ENCODE results near the gene GAK. TPM values are rescaled to one million over a fixed set of nuclear protein-coding genes. Genes with fewer than 3 reads are reported as not detected.
A peak's percentile ranks its signal among the peaks of the same experiment; 100 is the strongest.

The GAK gene
- total RNA-seq, 6 experiments from 2014 or later, result 53.2 to 85.0 (median 64.5) TPM

DNA sequence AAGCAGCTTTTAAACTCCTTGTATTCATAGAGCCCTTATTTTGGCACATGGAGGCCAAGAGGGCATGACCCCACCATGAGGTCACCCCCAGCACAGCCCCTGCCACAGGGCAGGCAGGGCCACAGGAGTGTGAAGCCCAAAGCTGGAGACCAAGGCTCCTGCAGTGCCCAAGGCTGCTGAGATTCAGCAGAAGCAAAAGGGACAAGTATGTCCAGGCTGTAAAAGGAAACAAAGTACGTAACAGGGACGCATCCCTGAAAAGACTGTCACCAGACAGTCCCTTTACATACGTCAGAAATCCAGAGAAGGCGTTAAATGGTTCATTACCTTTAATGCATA lies 18.9 kb downstream of the GAK start:
- ATAC-seq (no peak), DNase-seq (peak in 2 of 3 donors; percentile 3 to 26)
- H3K36me3 ChIP-seq, result peaks cover 0 to 20% (median 3%) of the 10 kb centered on the region in 4 donors
- WGBS (ENCODE audit: insufficient coverage, low coverage, low lambda C conversion rate, missing lambda C conversion rate), result 93% methylated on average over 4 of the region's 4 CpGs
- H3K27ac ChIP-seq, result no peak overlapping the region
- intact Hi-C loops (cut with DNase I), result no loop called here
- TF ChIP-seq, protein P1, sequence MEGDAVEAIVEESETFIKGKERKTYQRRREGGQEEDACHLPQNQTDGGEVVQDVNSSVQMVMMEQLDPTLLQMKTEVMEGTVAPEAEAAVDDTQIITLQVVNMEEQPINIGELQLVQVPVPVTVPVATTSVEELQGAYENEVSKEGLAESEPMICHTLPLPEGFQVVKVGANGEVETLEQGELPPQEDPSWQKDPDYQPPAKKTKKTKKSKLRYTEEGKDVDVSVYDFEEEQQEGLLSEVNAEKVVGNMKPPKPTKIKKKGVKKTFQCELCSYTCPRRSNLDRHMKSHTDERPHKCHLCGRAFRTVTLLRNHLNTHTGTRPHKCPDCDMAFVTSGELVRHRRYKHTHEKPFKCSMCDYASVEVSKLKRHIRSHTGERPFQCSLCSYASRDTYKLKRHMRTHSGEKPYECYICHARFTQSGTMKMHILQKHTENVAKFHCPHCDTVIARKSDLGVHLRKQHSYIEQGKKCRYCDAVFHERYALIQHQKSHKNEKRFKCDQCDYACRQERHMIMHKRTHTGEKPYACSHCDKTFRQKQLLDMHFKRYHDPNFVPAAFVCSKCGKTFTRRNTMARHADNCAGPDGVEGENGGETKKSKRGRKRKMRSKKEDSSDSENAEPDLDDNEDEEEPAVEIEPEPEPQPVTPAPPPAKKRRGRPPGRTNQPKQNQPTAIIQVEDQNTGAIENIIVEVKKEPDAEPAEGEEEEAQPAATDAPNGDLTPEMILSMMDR (IDR thresholded peaks at IDR 0.05), result no peak
- TF ChIP-seq POLR2A (IDR thresholded peaks at IDR 0.05), result no peak
- H3K4me1 ChIP-seq, result peaks cover 0 to 6% (median 0%) of the 10 kb centered on the region in 4 donors
- no peaks in the 10 kb centered on the region for H3K9me3 ChIP-seq
- H3K4me3 ChIP-seq, result no peak overlapping the region
- H3K27me3 ChIP-seq, result no peaks in the 10 kb centered on the region

DNA sequence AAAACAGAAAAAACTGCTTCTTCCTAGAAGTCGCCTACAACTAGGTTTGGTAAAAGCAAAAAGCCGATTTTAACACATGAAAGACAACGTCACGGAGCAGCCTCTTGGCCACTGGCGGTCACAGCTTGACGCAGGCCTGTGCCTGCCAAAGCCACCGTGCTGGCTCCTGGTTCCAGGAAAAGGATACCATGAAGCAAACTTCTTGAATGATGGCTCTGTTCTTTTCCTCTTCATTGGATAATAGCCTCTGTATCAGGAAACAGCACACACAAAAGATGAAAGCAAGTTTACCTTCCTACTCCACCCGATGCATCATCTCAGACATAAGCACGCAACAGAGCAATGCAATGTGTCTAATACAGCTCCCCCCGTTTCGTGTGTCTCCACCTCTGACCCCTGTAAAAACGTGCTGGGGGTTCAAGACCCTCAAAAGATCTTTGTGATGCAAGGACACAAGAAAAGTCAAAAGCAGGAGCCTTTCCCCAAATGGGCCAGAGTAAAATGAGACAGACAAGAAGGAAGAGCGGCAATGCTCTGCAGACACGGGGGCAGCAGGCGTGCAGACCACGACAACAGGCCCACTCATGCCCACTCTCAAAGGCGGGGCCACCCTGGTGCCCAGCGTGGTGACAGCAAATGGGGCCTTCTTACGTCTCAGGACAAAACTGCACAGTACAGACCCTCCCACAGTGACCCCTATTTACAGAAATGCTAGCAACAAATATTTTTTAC lies 19.4 kb downstream of the GAK start:
- peaks cover 0 to 6% (median 0%) of the 10 kb centered on the region in 4 donors for H3K4me1 ChIP-seq
- peak in 2 of 3 donors; percentile 1 to 37 for DNase-seq
- no peak for ATAC-seq
- no peak overlapping the region for H3K4me3 ChIP-seq
- no peak for TF ChIP-seq POLR2A (IDR thresholded peaks at IDR 0.05)
- TF ChIP-seq, protein P1 (IDR thresholded peaks at IDR 0.05), result no peak
- intact Hi-C loops (cut with DNase I), result no loop called here
- H3K27ac ChIP-seq, result no peak overlapping the region
- H3K9me3 ChIP-seq, result no peaks in the 10 kb centered on the region
- peaks cover 0 to 20% (median 3%) of the 10 kb centered on the region in 4 donors for H3K36me3 ChIP-seq
- H3K27me3 ChIP-seq, result no peaks in the 10 kb centered on the region
- 79% methylated on average over 15 of the region's 19 CpGs for WGBS (ENCODE audit: insufficient coverage, low coverage, low lambda C conversion rate, missing lambda C conversion rate)

DNA sequence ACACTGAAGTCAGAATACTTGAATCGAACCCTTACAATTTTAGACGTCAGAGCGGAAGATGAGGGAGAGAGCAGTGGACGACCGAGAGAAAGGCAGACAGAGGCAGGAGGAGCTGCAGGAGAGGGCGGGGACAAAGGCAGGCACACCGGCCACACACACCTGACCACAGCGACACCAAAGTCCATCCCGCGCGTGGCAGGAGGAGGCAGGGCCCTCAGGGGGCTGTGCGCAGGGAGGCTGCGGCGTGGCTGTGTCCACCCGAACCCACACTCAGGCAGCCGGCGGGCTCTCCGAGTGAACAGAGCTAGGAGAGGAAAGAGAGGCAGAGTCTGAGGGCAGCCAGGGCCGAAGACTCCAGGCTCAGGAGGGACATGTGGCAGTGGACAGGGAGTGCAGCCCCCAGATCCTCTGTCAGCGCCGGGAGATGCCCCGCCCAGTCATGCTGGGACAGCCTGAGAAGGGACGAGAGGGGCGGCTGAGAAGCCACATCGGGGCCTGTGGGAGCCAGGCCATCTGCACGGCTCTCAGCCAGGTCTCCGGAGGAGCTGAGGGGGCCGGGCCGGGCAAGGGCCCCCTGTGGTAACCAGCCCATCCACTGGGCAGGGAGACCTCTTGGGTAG lies 20.1 kb downstream of the GAK start:
- intact Hi-C loops (cut with DNase I), result no loop called here
- WGBS (ENCODE audit: insufficient coverage, low coverage, low lambda C conversion rate, missing lambda C conversion rate), result 88% methylated on average over 9 of the region's 29 CpGs
- no peak for TF ChIP-seq POLR2A (IDR thresholded peaks at IDR 0.05)
- TF ChIP-seq, protein P1 (IDR thresholded peaks at IDR 0.05), result no peak
- no peak overlapping the region for H3K27ac ChIP-seq
- H3K4me1 ChIP-seq, result peaks cover 0 to 6% (median 0%) of the 10 kb centered on the region in 4 donors
- no peaks in the 10 kb centered on the region for H3K9me3 ChIP-seq
- no peaks in the 10 kb centered on the region for H3K27me3 ChIP-seq
- ATAC-seq, result no peak
- peak in 2 of 3 donors; percentile 19 to 40 for DNase-seq
- H3K36me3 ChIP-seq, result peaks cover 0 to 20% (median 3%) of the 10 kb centered on the region in 4 donors
- H3K4me3 ChIP-seq, result no peak overlapping the region

DNA sequence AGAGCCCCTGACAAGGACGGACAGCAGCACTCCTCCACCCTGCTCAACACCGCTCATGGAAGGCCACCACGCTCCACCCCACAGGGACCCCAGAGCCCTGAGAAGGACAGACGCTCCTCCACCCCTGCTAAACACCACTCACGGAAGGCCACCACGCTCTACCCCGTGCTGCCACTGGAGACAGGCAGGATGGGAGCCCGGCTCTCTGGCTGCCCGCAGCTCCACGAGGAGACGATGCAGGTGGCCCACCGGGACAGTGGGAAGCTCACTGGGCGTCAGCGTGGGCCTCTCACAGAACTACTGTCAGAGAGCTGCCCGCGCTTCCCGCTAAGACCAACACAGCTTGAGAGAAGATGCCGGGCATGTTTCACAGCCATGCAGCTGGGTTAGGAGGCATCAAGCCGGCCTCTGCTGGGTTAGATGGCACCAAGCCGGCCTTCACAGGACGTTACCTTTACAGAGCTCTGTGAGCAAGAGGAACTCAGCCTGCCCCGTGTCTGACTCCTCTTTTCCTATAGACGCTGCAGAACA lies 20.8 kb downstream of the GAK start:
- H3K9me3 ChIP-seq, result no peaks in the 10 kb centered on the region
- H3K27ac ChIP-seq, result no peak overlapping the region
- intact Hi-C loops (cut with DNase I), result no loop called here
- no peak for ATAC-seq
- H3K4me3 ChIP-seq, result no peak overlapping the region
- 98% methylated on average over 8 of the region's 23 CpGs for WGBS (ENCODE audit: insufficient coverage, low coverage, low lambda C conversion rate, missing lambda C conversion rate)
- H3K36me3 ChIP-seq, result peaks cover 0 to 20% (median 3%) of the 10 kb centered on the region in 4 donors
- DNase-seq, result peak in 2 of 3 donors; percentile 15 to 25
- no peaks in the 10 kb centered on the region for H3K27me3 ChIP-seq
- H3K4me1 ChIP-seq, result peaks cover 0 to 6% (median 0%) of the 10 kb centered on the region in 4 donors
- TF ChIP-seq POLR2A (IDR thresholded peaks at IDR 0.05), result no peak
- TF ChIP-seq, protein P1 (IDR thresholded peaks at IDR 0.05), result no peak

All from right lobe of liver (tissue), 6 donors.